ENCODE measurements around the gene MCCD1.

Gene MCCD1

DNA sequence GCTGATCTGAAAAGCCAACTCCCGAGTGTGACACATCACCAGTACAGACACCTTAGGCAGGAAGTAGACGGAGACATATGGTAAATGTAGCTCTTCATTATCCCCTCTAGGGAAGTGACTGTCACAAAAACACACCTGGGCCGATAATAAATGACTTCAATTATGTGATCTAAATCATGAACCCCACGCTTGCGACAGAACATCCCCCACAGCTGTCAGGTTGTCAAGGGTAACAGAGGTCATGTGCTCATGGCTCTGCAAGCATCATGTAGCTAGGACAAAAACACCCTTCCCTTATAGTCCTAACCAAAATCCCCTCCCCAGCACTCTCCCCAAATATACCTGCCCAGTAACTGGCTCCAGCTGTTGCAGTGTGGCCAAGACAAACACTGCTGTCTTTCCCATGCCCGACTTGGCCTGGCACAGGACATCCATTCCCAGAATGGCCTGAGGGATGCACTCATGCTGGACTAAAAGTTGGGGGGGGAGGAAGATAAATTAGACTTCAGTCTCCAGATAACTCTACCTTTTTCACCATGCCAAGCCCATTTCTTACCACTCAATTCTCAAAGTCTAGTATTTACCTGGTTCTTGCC lies 10.1 kb downstream of the MCCD1 start:
- Histone ChIP-seq H3K27ac (ENCODE audit: low read depth, low read length) (no peak overlapping the region), H3K4me3 (ENCODE audit: low read length) (peak overlapping the region; percentile 98), H3K9me2 (replicated peaks; ENCODE audit: control insufficient read depth, low read length) (no peaks in the 10 kb centered on the region), H3K27me3 (ENCODE audit: control insufficient read depth, low read length) (no peaks in the 10 kb centered on the region), H3K9me3 (ENCODE audit: control insufficient read depth, insufficient read depth, low read length) (no peaks in the 10 kb centered on the region), H3K4me2 (ENCODE audit: low read length) (peak overlapping the region; percentile 70), H3K4me1 (ENCODE audit: control insufficient read depth, low read length) (peaks cover 39% of the 10 kb centered on the region), H4K20me1 (ENCODE audit: control insufficient read depth, insufficient read depth, low read depth, low read length) (peaks cover 47% of the 10 kb centered on the region), H3K36me3 (ENCODE audit: control insufficient read depth, low read length) (peaks cover 90% of the 10 kb centered on the region), H3F3A (ENCODE audit: control insufficient read depth, insufficient read depth) (peaks cover 24% of the 10 kb centered on the region), H3K79me2 (ENCODE audit: control insufficient read depth, low read length) (peaks cover 97% of the 10 kb centered on the region)
- TF ChIP-seq, protein P1, sequence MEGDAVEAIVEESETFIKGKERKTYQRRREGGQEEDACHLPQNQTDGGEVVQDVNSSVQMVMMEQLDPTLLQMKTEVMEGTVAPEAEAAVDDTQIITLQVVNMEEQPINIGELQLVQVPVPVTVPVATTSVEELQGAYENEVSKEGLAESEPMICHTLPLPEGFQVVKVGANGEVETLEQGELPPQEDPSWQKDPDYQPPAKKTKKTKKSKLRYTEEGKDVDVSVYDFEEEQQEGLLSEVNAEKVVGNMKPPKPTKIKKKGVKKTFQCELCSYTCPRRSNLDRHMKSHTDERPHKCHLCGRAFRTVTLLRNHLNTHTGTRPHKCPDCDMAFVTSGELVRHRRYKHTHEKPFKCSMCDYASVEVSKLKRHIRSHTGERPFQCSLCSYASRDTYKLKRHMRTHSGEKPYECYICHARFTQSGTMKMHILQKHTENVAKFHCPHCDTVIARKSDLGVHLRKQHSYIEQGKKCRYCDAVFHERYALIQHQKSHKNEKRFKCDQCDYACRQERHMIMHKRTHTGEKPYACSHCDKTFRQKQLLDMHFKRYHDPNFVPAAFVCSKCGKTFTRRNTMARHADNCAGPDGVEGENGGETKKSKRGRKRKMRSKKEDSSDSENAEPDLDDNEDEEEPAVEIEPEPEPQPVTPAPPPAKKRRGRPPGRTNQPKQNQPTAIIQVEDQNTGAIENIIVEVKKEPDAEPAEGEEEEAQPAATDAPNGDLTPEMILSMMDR (IDR thresholded peaks at IDR 0.05; ENCODE audit: low read depth, low read length, poor library complexity, severe bottlenecking), result no peak
- TF ChIP-seq EZH2phosphoT487 (IDR thresholded peaks at IDR 0.05; ENCODE audit: borderline replicate concordance, low read length), result no peak

DNA sequence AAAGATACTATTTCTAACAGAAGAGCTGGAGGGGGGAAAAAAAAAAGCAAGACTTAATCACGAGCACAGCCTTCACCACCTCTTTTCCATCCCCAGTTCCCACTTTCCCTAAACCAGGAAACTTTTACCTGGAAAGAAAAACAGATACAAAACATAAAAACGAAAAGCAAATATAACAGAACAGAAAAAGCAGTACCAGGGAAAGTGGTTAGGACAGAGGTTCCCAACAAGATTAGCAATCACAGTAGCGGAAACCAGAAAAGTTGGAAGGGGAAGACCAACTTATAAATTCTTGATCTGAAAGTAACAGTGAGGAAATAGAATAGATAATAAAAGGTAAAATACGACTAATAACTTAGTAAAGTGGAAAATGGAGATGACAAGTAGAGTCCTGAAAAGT lies 11.9 kb downstream of the MCCD1 start:
- H3K4me2 ChIP-seq (ENCODE audit: low read length), result peak overlapping the region; percentile 70
- peaks cover 73% of the 10 kb centered on the region for H3K36me3 ChIP-seq (ENCODE audit: control insufficient read depth, low read length)
- H3K79me2 ChIP-seq (ENCODE audit: control insufficient read depth, low read length), result peaks cover 81% of the 10 kb centered on the region
- H3K4me3 ChIP-seq (ENCODE audit: low read length), result peak overlapping the region; percentile 98
- peaks cover 38% of the 10 kb centered on the region for H4K20me1 ChIP-seq (ENCODE audit: control insufficient read depth, insufficient read depth, low read depth, low read length)
- no peaks in the 10 kb centered on the region for H3K9me2 ChIP-seq (replicated peaks; ENCODE audit: control insufficient read depth, low read length)
- H3K9me3 ChIP-seq (ENCODE audit: control insufficient read depth, insufficient read depth, low read length), result no peaks in the 10 kb centered on the region
- H3F3A ChIP-seq (ENCODE audit: control insufficient read depth, insufficient read depth), result peaks cover 29% of the 10 kb centered on the region
- H3K27ac ChIP-seq (ENCODE audit: low read depth, low read length), result peak overlapping the region; percentile 88; the same call in 1 of the 2 replicates
- peaks cover 47% of the 10 kb centered on the region for H3K4me1 ChIP-seq (ENCODE audit: control insufficient read depth, low read length)
- TF ChIP-seq EZH2phosphoT487 (IDR thresholded peaks at IDR 0.05; ENCODE audit: borderline replicate concordance, low read length), result no peak
- TF ChIP-seq, protein P1 (IDR thresholded peaks at IDR 0.05; ENCODE audit: low read depth, low read length, poor library complexity, severe bottlenecking), result no peak
- H3K27me3 ChIP-seq (ENCODE audit: control insufficient read depth, low read length), result no peaks in the 10 kb centered on the region

DNA sequence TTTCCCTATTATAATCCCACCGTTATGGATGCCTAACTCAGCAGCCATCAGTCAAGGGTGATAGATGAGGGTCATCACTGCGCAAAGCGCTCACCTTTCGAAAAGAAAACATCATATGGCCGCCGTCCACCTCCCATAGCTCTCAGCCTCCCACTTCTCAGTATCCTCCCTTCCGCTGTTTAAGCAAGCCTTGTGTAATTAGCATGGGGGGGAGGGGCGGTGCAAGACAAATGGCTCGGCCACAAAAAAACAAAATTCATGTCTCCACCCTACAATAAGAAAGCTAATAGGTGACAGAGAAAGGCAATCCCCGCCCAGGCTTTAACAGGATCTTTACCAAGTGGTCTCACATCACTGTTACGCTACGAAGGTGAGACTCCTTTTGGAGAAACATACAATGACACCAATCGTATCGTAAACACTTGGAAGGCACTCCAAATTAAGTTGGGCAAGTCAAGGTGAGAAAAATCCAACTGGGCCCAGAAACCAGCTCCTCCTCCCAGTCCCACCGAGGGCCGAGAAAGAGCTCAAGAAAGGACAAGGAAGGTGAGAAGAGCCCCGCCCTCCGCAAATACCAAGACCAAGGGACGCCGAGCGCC lies 12.4 kb downstream of the MCCD1 start:
- Histone ChIP-seq H4K20me1 (ENCODE audit: control insufficient read depth, insufficient read depth, low read depth, low read length) (peaks cover 33% of the 10 kb centered on the region), H3K27ac (ENCODE audit: low read depth, low read length) (peak overlapping the region; percentile 88), H3K79me2 (ENCODE audit: control insufficient read depth, low read length) (peaks cover 76% of the 10 kb centered on the region), H3K9me2 (replicated peaks; ENCODE audit: control insufficient read depth, low read length) (no peaks in the 10 kb centered on the region), H3K4me1 (ENCODE audit: control insufficient read depth, low read length) (peaks cover 48% of the 10 kb centered on the region), H3K9me3 (ENCODE audit: control insufficient read depth, insufficient read depth, low read length) (no peaks in the 10 kb centered on the region), H3K27me3 (ENCODE audit: control insufficient read depth, low read length) (no peaks in the 10 kb centered on the region), H3F3A (ENCODE audit: control insufficient read depth, insufficient read depth) (peaks cover 24% of the 10 kb centered on the region), H3K4me2 (ENCODE audit: low read length) (peak overlapping the region; percentile 70), H3K36me3 (ENCODE audit: control insufficient read depth, low read length) (peaks cover 68% of the 10 kb centered on the region), H3K4me3 (ENCODE audit: low read length) (peak overlapping the region; percentile 98)
- TF ChIP-seq, protein P1 (IDR thresholded peaks at IDR 0.05; ENCODE audit: low read depth, low read length, poor library complexity, severe bottlenecking), result no peak

Measured in DOHH2 (cell line).